Activated T-helper 2 cell treated with anti-CD3 and anti-CD28 coated beads, Interferon-gamma antibody, Interleukin-2, Interleukin-4, amounts not matched to agents 10 μg/mL and 5 μg/mL and 100 μg/mL, durations not matched to agents 14 hours and 24 hours and 36 hours (primary cell): Measurements from ENCODE around the gene STT3B. TPM values are rescaled to one million over a fixed set of nuclear protein-coding genes. Genes with fewer than 3 reads are reported as not detected.

Source experiments
- DNase-seq: peaks from one replicate; pipeline ENCODE4 v3.0.0; 2021; ENCODE audit warnings: low spot score
- H3K27ac Mint-ChIP-seq: one replicate; pipeline ENCODE4 v1.8.0; 2021; ENCODE audit warnings: mixed read lengths
- H3K27me3 Mint-ChIP-seq: one replicate; pipeline ENCODE4 v1.8.0; 2021; ENCODE audit warnings: low read depth, mixed read lengths
- H3K36me3 Mint-ChIP-seq: one replicate; pipeline ENCODE4 v1.8.0; 2021; ENCODE audit warnings: low read depth, mixed read lengths
- H3K4me1 Mint-ChIP-seq: one replicate; pipeline ENCODE4 v1.8.0; 2021; ENCODE audit warnings: low read depth, mixed read lengths
- H3K4me3 Mint-ChIP-seq: one replicate; pipeline ENCODE4 v1.8.0; 2021; ENCODE audit warnings: low read depth, mild to moderate bottlenecking, moderate library complexity, mixed read lengths
- H3K9me3 Mint-ChIP-seq: one replicate; pipeline ENCODE4 v1.8.0; 2021; ENCODE audit warnings: mixed read lengths
- intact Hi-C: fragments of 100-400 bp; cut with micrococcal nuclease; formaldehyde crosslinking; loops from one replicate; pipeline ENCODE4 v1.15.1; 2023
- total RNA-seq: library from RNA; stranded (reverse); gene quantifications from 2 replicates; pipeline ENCODE4 v1.2.3, GENCODE V29; 2022

The STT3B gene
- total RNA-seq, 1 donor from 2014 or later: 114 TPM

- no peak overlapping the region for H3K27ac Mint-ChIP-seq
- no peak overlapping the region for H3K4me3 Mint-ChIP-seq
- H3K9me3 Mint-ChIP-seq: peaks cover 93% of the 10 kb centered on the region
- no peaks in the 10 kb centered on the region for H3K4me1 Mint-ChIP-seq
- peaks cover 69% of the 10 kb centered on the region for H3K36me3 Mint-ChIP-seq
- intact Hi-C loops: no loop called here
- H3K27me3 Mint-ChIP-seq: no peaks in the 10 kb centered on the region
- no peak for DNase-seq
Observed at GRCh38 chr3:31652296-31652695, 119.6 kb downstream of the STT3B start.

- peaks cover 65% of the 10 kb centered on the region for H3K36me3 Mint-ChIP-seq
- no peaks in the 10 kb centered on the region for H3K4me1 Mint-ChIP-seq
- no peak for DNase-seq
- H3K4me3 Mint-ChIP-seq: no peak overlapping the region
- no peaks in the 10 kb centered on the region for H3K27me3 Mint-ChIP-seq
- intact Hi-C loops: no loop called here
- H3K9me3 Mint-ChIP-seq: peaks cover 95% of the 10 kb centered on the region
- H3K27ac Mint-ChIP-seq: no peak overlapping the region
Observed at GRCh38 chr3:31653464-31653863, 120.7 kb downstream of the STT3B start.

GRCh38 chr3:31654998-31655397, 122.3 kb downstream of the STT3B start:
- Mint-ChIP-seq H3K36me3 (peaks cover 49% of the 10 kb centered on the region), H3K27ac (no peak overlapping the region), H3K4me1 (no peaks in the 10 kb centered on the region), H3K9me3 (peaks cover 80% of the 10 kb centered on the region), H3K4me3 (no peak overlapping the region), H3K27me3 (no peaks in the 10 kb centered on the region)
- DNase-seq: no peak
- intact Hi-C loops: no loop called here

GRCh38 chr3:31659246-31659645, 126.5 kb downstream of the STT3B start:
- no peak for DNase-seq
- peaks cover 22% of the 10 kb centered on the region for H3K36me3 Mint-ChIP-seq
- peaks cover 39% of the 10 kb centered on the region for H3K9me3 Mint-ChIP-seq
- H3K4me3 Mint-ChIP-seq: no peak overlapping the region
- intact Hi-C loops: no loop called here
- no peaks in the 10 kb centered on the region for H3K4me1 Mint-ChIP-seq
- no peaks in the 10 kb centered on the region for H3K27me3 Mint-ChIP-seq
- H3K27ac Mint-ChIP-seq: no peak overlapping the region

GRCh38 chr3:31661286-31661685, 128.6 kb downstream of the STT3B start:
- H3K27me3 Mint-ChIP-seq: no peaks in the 10 kb centered on the region
- no peak overlapping the region for H3K4me3 Mint-ChIP-seq
- no peaks in the 10 kb centered on the region for H3K4me1 Mint-ChIP-seq
- intact Hi-C loops: no loop called here
- DNase-seq: no peak
- peaks cover 13% of the 10 kb centered on the region for H3K36me3 Mint-ChIP-seq
- no peak overlapping the region for H3K27ac Mint-ChIP-seq
- H3K9me3 Mint-ChIP-seq: peaks cover 21% of the 10 kb centered on the region

- H3K9me3 Mint-ChIP-seq: peaks cover 12% of the 10 kb centered on the region
- H3K27me3 Mint-ChIP-seq: no peaks in the 10 kb centered on the region
- intact Hi-C loops: no loop called here
- H3K36me3 Mint-ChIP-seq: peaks cover 9% of the 10 kb centered on the region
- H3K4me3 Mint-ChIP-seq: no peak overlapping the region
- H3K4me1 Mint-ChIP-seq: no peaks in the 10 kb centered on the region
- no peak for DNase-seq
- no peak overlapping the region for H3K27ac Mint-ChIP-seq
Observed at GRCh38 chr3:31661993-31662670, 129.4 kb downstream of the STT3B start.

- no peaks in the 10 kb centered on the region for H3K27me3 Mint-ChIP-seq
- H3K9me3 Mint-ChIP-seq: no peaks in the 10 kb centered on the region
- no peak overlapping the region for H3K4me3 Mint-ChIP-seq
- peaks cover 6% of the 10 kb centered on the region for H3K36me3 Mint-ChIP-seq
- DNase-seq: no peak
- H3K4me1 Mint-ChIP-seq: no peaks in the 10 kb centered on the region
- no peak overlapping the region for H3K27ac Mint-ChIP-seq
- intact Hi-C loops: no loop called here
Observed at GRCh38 chr3:31664031-31664430, 131.3 kb downstream of the STT3B start.

GRCh38 chr3:31667582-31667981, 134.9 kb downstream of the STT3B start:
- no peak for DNase-seq
- intact Hi-C loops: no loop called here
- H3K36me3 Mint-ChIP-seq: peaks cover 6% of the 10 kb centered on the region
- H3K4me1 Mint-ChIP-seq: no peaks in the 10 kb centered on the region
- no peak overlapping the region for H3K4me3 Mint-ChIP-seq
- H3K27me3 Mint-ChIP-seq: no peaks in the 10 kb centered on the region
- no peaks in the 10 kb centered on the region for H3K9me3 Mint-ChIP-seq
- H3K27ac Mint-ChIP-seq: no peak overlapping the region

- intact Hi-C loops: no loop called here
- no peak overlapping the region for H3K27ac Mint-ChIP-seq
- DNase-seq: no peak
- H3K36me3 Mint-ChIP-seq: peaks cover 6% of the 10 kb centered on the region
- H3K4me1 Mint-ChIP-seq: no peaks in the 10 kb centered on the region
- no peaks in the 10 kb centered on the region for H3K9me3 Mint-ChIP-seq
- H3K4me3 Mint-ChIP-seq: no peak overlapping the region
- no peaks in the 10 kb centered on the region for H3K27me3 Mint-ChIP-seq
Observed at GRCh38 chr3:31668242-31668641, 135.5 kb downstream of the STT3B start.

- no peaks in the 10 kb centered on the region for H3K9me3 Mint-ChIP-seq
- no peaks in the 10 kb centered on the region for H3K4me1 Mint-ChIP-seq
- no peak for DNase-seq
- intact Hi-C loops: no loop called here
- H3K36me3 Mint-ChIP-seq: peaks cover 6% of the 10 kb centered on the region
- H3K27me3 Mint-ChIP-seq: no peaks in the 10 kb centered on the region
- no peak overlapping the region for H3K27ac Mint-ChIP-seq
- H3K4me3 Mint-ChIP-seq: no peak overlapping the region
Observed at GRCh38 chr3:31670136-31670535, 137.4 kb downstream of the STT3B start.

- intact Hi-C loops: no loop called here
- H3K27ac Mint-ChIP-seq: no peak overlapping the region
Observed at GRCh38 chr3:31670722-31671121, 138.0 kb downstream of the STT3B start.

GRCh38 chr3:31671451-31671850, 138.7 kb downstream of the STT3B start:
- intact Hi-C loops: no loop called here
- Mint-ChIP-seq H3K9me3 (no peaks in the 10 kb centered on the region), H3K36me3 (peaks cover 6% of the 10 kb centered on the region), H3K4me3 (no peak overlapping the region), H3K4me1 (no peaks in the 10 kb centered on the region), H3K27ac (no peak overlapping the region), H3K27me3 (no peaks in the 10 kb centered on the region)
- DNase-seq: no peak

More at GRCh38 chr3:31670722-31671121, 138.0 kb downstream of the STT3B start:
- Mint-ChIP-seq H3K4me3 (no peak overlapping the region), H3K36me3 (peaks cover 6% of the 10 kb centered on the region), H3K27me3 (no peaks in the 10 kb centered on the region), H3K9me3 (no peaks in the 10 kb centered on the region), H3K4me1 (no peaks in the 10 kb centered on the region)
- no peak for DNase-seq

GRCh38 chr3:31671976-31672375, 139.3 kb downstream of the STT3B start:
- intact Hi-C loops: no loop called here
- H3K36me3 Mint-ChIP-seq: peaks cover 6% of the 10 kb centered on the region
- no peaks in the 10 kb centered on the region for H3K27me3 Mint-ChIP-seq
- H3K4me1 Mint-ChIP-seq: no peaks in the 10 kb centered on the region
- no peak overlapping the region for H3K27ac Mint-ChIP-seq
- no peak overlapping the region for H3K4me3 Mint-ChIP-seq
- no peak for DNase-seq
- H3K9me3 Mint-ChIP-seq: no peaks in the 10 kb centered on the region

GRCh38 chr3:31673950-31674349, 141.2 kb downstream of the STT3B start:
- intact Hi-C loops: no loop called here
- Mint-ChIP-seq H3K9me3 (no peaks in the 10 kb centered on the region), H3K4me3 (no peak overlapping the region), H3K4me1 (no peaks in the 10 kb centered on the region), H3K27ac (no peak overlapping the region), H3K27me3 (no peaks in the 10 kb centered on the region), H3K36me3 (peaks cover under 1% of the 10 kb centered on the region)
- DNase-seq: no peak
